K562 (cell line): ENCODE results near the gene KCNJ8. TPM values are rescaled to one million over a fixed set of nuclear protein-coding genes. Genes with fewer than 3 reads are reported as not detected.

Experiments
- ATAC-seq: fragments of 200-7000 bp; cut with Tn5 transposase; 3 replicates; pipeline ENCODE4 v1.9.1; 2020; ENCODE audit warnings: moderate library complexity
- BruUV-seq: library from RNA; stranded (reverse); fragments of 400-500 nt; replicated peaks from 2 replicates; lab custom pipeline; 2021; lab: Mats Ljungman, UMichigan
- CTCF ChIA-PET: fragments of 300-600 bp; formaldehyde crosslinking; extraction: SDS; loops from one replicate; lab custom pipeline; 2021; ENCODE audit warnings: low intra/inter-chr PET ratio; lab: Yijun Ruan, JAX
- POLR2A ChIA-PET: fragments of 300-600, 350-650 bp; sonication (Branson Sonifier 250); formaldehyde crosslinking; extraction: SDS; loops from one replicate; lab custom pipeline; 2021; ENCODE audit warnings: antibody characterized with exemption, inconsistent platforms; lab: Yijun Ruan, JAX
- DNase-seq, 4 experiments: peaks; one replicate each; pipeline versions ENCODE4 v3.0.0 to v3.0.0-alpha.2; 2011 to 2018; ENCODE audit warnings: low spot score in 3 of 4, mixed read lengths in 3 of 4; ENCODE audit errors: extremely low read depth in 1 of 4
- FAIRE-seq: peaks from 2 replicates; lab custom pipeline; 2011; peaks lifted over from hg19 to GRCh38; lab: Jason Lieb, UNC
- H2AFZ ChIP-seq: 2 replicates; pipeline ENCODE4 v1.6.0; 2011; ENCODE audit warnings: low read depth, low read length, control low read depth, inconsistent platforms
- H3K27ac ChIP-seq: fragments of 200-600 bp; 3 replicates; pipeline ENCODE4 v1.8.0; 2011; ENCODE audit warnings: low read depth, mild to moderate bottlenecking, control low read depth, inconsistent platforms, low read length, moderate library complexity, mixed read lengths; ENCODE audit errors: extremely low read depth
- H3K27me3 ChIP-seq, 2 experiments: fragments of 300-600 bp in 1 of 2; 2 replicates in 1 of 2; 3 replicates in 1 of 2; pipeline versions ENCODE4 v1.6.0 to v1.8.0; 2011; ENCODE audit warnings: inconsistent platforms in 2 of 2, low read length in 2 of 2, mild to moderate bottlenecking in 1 of 2, mixed read lengths in 1 of 2, moderate library complexity in 1 of 2; ENCODE audit not compliant: control insufficient read depth in 2 of 2, insufficient read depth in 2 of 2
- H3K36me3 ChIP-seq: fragments of 300-600 bp; 3 replicates; pipeline ENCODE4 v1.8.0; 2011; ENCODE audit warnings: mild to moderate bottlenecking, low read length, inconsistent platforms; ENCODE audit not compliant: control insufficient read depth, insufficient read depth
- H3K4me1 ChIP-seq, 2 experiments: fragments of 200-600 bp in 1 of 2; replicated peaks in 1 of 2; 2 replicates in 1 of 2; 3 replicates in 1 of 2; pipeline versions ENCODE4 v1.5.1 to v1.8.0; 2011; ENCODE audit warnings: inconsistent platforms in 2 of 2, low read length in 2 of 2, mild to moderate bottlenecking in 1 of 2, mixed read lengths in 1 of 2, moderate library complexity in 1 of 2; ENCODE audit not compliant: control insufficient read depth in 2 of 2, insufficient read depth in 2 of 2
- H3K4me2 ChIP-seq: 2 replicates; pipeline ENCODE4 v1.6.1; 2011; ENCODE audit warnings: low read length, control low read depth, inconsistent platforms, mixed read lengths; ENCODE audit not compliant: insufficient read depth
- H3K4me3 ChIP-seq: fragments of 200-600 bp; sonication (generic), shearing (Covaris generic); 2 replicates; pipeline ENCODE4 v1.5.1; 2016; ENCODE audit warnings: control low read depth, inconsistent platforms
- H3K79me2 ChIP-seq: fragments of 200-600 bp; 3 replicates; pipeline ENCODE4 v1.8.0; 2011; ENCODE audit warnings: low read length, inconsistent platforms; ENCODE audit not compliant: control insufficient read depth, insufficient read depth
- H3K9ac ChIP-seq, 2 experiments: 2 replicates each; pipeline versions ENCODE4 v1.6.0 to v1.6.1; 2011; ENCODE audit warnings: low read depth in 2 of 2, low read length in 2 of 2, control low read depth in 1 of 2, inconsistent platforms in 1 of 2, mild to moderate bottlenecking in 1 of 2, mixed read lengths in 1 of 2; ENCODE audit not compliant: insufficient read depth in 1 of 2
- H3K9me1 ChIP-seq: one replicate; pipeline ENCODE4 v1.6.0; 2011; ENCODE audit warnings: inconsistent platforms, mild to moderate bottlenecking, low read length, moderate library complexity; ENCODE audit not compliant: control insufficient read depth, insufficient read depth
- H3K9me3 ChIP-seq: replicated peaks from 2 replicates; pipeline ENCODE4 v1.5.1; 2011; ENCODE audit warnings: low read depth, low read length, inconsistent platforms; ENCODE audit not compliant: control insufficient read depth, insufficient read depth
- H4K20me1 ChIP-seq: replicated peaks from 2 replicates; pipeline ENCODE4 v1.6.1; 2011; ENCODE audit warnings: low read length, inconsistent platforms, mixed read lengths; ENCODE audit not compliant: control insufficient read depth, insufficient read depth
- C11orf30 ChIP-seq: fragments of 450-650 bp; IDR thresholded peaks from 2 replicates; pipeline ENCODE4 v1.6.1; 2016; ENCODE audit warnings: low read depth, mild to moderate bottlenecking
- FOXM1 ChIP-seq, 2 experiments: fragments of 450-650 bp in 1 of 2; sonication (generic) in 1 of 2; formaldehyde crosslinking in 1 of 2; IDR thresholded peaks; 2 replicates each; pipeline versions ENCODE4 v1.6.1 to v1.9.0; 2017 to 2022; ENCODE audit warnings: low read depth in 2 of 2, mild to moderate bottlenecking in 2 of 2, missing genetic modification reagents in 1 of 2, moderate library complexity in 1 of 2
- KDM4B ChIP-seq, 2 experiments: fragments of 450-650 bp in 1 of 2; sonication (generic) in 1 of 2; IDR thresholded peaks; 2 replicates each; pipeline ENCODE4 v1.6.1; 2016 to 2017; ENCODE audit warnings: borderline replicate concordance in 2 of 2, antibody characterized with exemption in 1 of 2, low read depth in 1 of 2, mild to moderate bottlenecking in 1 of 2
- MEF2D ChIP-seq: conservative IDR thresholded peaks from 2 replicates; pipeline ENCODE4 v1.6.1; 2016; ENCODE audit warnings: low read depth, missing genetic modification characterization, missing compliant biosample characterization
- SMARCB1 ChIP-seq: IDR thresholded peaks from 2 replicates; pipeline ENCODE4 v1.6.1; 2011; ENCODE audit warnings: improper control_type of control experiment, low read depth; ENCODE audit not compliant: insufficient read length
- TCF3 ChIP-seq: sonication (generic); formaldehyde crosslinking; IDR thresholded peaks from 2 replicates; pipeline ENCODE4 v1.4.0; 2020; ENCODE audit warnings: mild to moderate bottlenecking, missing genetic modification reagents
- TSC22D4 ChIP-seq: fragments of 450-650 bp; IDR thresholded peaks from 2 replicates; pipeline ENCODE4 v1.6.1; 2016; ENCODE audit warnings: missing genetic modification characterization, missing biosample characterization, control low read depth
- U2AF2 ChIP-seq: fragments of 200-400 bp; formaldehyde crosslinking; optimal IDR thresholded peaks from 2 replicates; pipeline ENCODE3; 2017; ENCODE audit warnings: low read depth, mild to moderate bottlenecking, low read length
- ZBTB17 ChIP-seq: fragments of 450-650 bp; formaldehyde crosslinking; IDR thresholded peaks from 2 replicates; pipeline ENCODE4 v1.4.0; 2020; ENCODE audit warnings: mild to moderate bottlenecking
- ZFP30 ChIP-seq: fragments of 250-450 bp; sonication (Bioruptor Pico); IDR thresholded peaks from 2 replicates; pipeline ENCODE4 v1.8.0; 2022; ENCODE audit warnings: moderate library complexity, mild to moderate bottlenecking, inconsistent platforms, borderline replicate concordance
- ZNF316 ChIP-seq: fragments of 450-650 bp; IDR thresholded peaks from 2 replicates; pipeline ENCODE4 v1.6.1; 2016
- ZNF586 ChIP-seq: fragments of 450-650 bp; formaldehyde crosslinking; conservative IDR thresholded peaks from 2 replicates; pipeline ENCODE4 v1.4.0; 2020; ENCODE audit warnings: mild to moderate bottlenecking, moderate library complexity
- ZNF707 ChIP-seq: fragments of 250-450 bp; sonication (Bioruptor Pico); conservative IDR thresholded peaks from 2 replicates; pipeline ENCODE4 v1.8.0; 2022; ENCODE audit warnings: inconsistent platforms, mild to moderate bottlenecking, moderate library complexity
- WGBS: fragments of 100-300 bp; shearing (Covaris generic); methylation state at CpG from one replicate; pipeline ENCODE4 v1.1.6; 2016; ENCODE audit warnings: low coverage, mixed read lengths; ENCODE audit not compliant: insufficient coverage; ENCODE audit errors: missing lambda C conversion rate; 5-methylcytosine and 5-hydroxymethylcytosine counted together
- in situ Hi-C: fragments of 300-500 bp; cut with MboI; formaldehyde crosslinking; loops from 4 replicates; pipeline ENCODE4 v1.15.0; 2018; ENCODE audit warnings: inconsistent platforms, mixed read lengths
- intact Hi-C: fragments of 100-400 bp; cut with micrococcal nuclease; formaldehyde crosslinking; loops from 2 replicates; pipeline ENCODE4 v1.14.2; 2022
- polyA plus RNA-seq, 8 experiments: library from polyadenylated mRNA; depleted of rRNA in 4 of 8; stranded (reverse) in 5 of 8; unstranded in 3 of 8; fragments of >200 nt; fragmentation: Nextera tagmentation in 2 of 8; fragmentation: Illumina TruSeq in 1 of 8; extraction: Ambion mirVana in 2 of 8; extraction: Trizol in 1 of 8; gene quantifications; 2 replicates each; pipeline versions ENCODE4 v1.2.1 to v1.2.3, GENCODE V29; 2011 to 2014; ENCODE audit warnings: inconsistent platforms in 1 of 8, missing spikeins in 1 of 8
- total RNA-seq, 7 experiments: library from RNA; depleted of rRNA in 6 of 7; stranded (reverse); fragments of >200 nt in 6 of 7; fragmentation: Illumina TruSeq in 2 of 7; extraction: Trizol in 2 of 7; gene quantifications; 2 replicates each; pipeline versions ENCODE4 v1.2.1 to v1.2.3, GENCODE V29; 2011 to 2021; ENCODE audit warnings: low replicate concordance in 1 of 7
- TF ChIP-seq, protein P1 (sequence below), 2 experiments: fragments of 450-650 bp in 1 of 2; sonication (generic) in 1 of 2; formaldehyde crosslinking in 1 of 2; IDR thresholded peaks in 1 of 2; conservative IDR thresholded peaks in 1 of 2; 2 replicates each; pipeline versions ENCODE4 v1.6.1 to v1.8.1; 2016 to 2023; ENCODE audit warnings: mild to moderate bottlenecking in 2 of 2, moderate library complexity in 2 of 2, inconsistent platforms in 1 of 2, missing genetic modification reagents in 1 of 2
- TF ChIP-seq, protein P2 (sequence below): sonication (generic); formaldehyde crosslinking; IDR thresholded peaks from 2 replicates; pipeline ENCODE4 v1.8.1; 2023; ENCODE audit warnings: mild to moderate bottlenecking, missing genetic modification reagents
- TF ChIP-seq, protein P3 (sequence below): sonication (generic); formaldehyde crosslinking; IDR thresholded peaks from 2 replicates; pipeline ENCODE4 v1.8.0; 2023; ENCODE audit warnings: mild to moderate bottlenecking, missing genetic modification reagents
- TF ChIP-seq, protein P4 (sequence below), 2 experiments: fragments of 450-650 bp in 1 of 2; sonication (generic) in 1 of 2; formaldehyde crosslinking; conservative IDR thresholded peaks; 2 replicates each; pipeline versions ENCODE4 v1.4.0 to v1.8.1; 2020 to 2022; ENCODE audit warnings: mild to moderate bottlenecking in 1 of 2, missing genetic modification reagents in 1 of 2

KCNJ8 gene
- total and polyA plus RNA-seq, 9 of the 15 experiments (the other 6 are each of a cell fraction or from before 2014, with no cell fraction given): 0.28 to 3.6 (median 1.1) TPM

DNA sequence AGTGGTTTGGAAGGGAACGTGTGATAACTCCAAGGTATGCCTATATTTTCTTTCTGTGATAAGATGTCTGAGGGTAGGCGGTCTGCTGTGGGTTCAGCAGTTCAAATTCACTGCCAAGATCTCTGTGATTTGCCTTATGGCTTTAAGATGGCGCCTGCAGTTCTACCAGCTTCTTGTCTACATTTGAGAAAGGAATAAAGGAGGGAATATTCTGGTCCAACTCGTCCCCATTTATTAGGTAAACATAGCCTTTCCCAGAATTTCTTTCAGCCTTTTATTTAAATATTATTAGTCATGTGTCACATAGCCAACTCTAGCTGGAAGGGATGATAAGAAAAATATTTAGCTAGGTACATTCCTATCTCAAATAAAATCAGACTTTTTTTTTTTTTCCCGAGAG is 48.8 kb downstream of the KCNJ8 start (continued):
- TF ChIP-seq, protein P1, sequence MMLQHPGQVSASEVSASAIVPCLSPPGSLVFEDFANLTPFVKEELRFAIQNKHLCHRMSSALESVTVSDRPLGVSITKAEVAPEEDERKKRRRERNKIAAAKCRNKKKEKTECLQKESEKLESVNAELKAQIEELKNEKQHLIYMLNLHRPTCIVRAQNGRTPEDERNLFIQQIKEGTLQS (IDR thresholded peaks at IDR 0.05): no peak
- TF ChIP-seq, protein P1 (CRISPR knock-in tag; conservative IDR thresholded peaks at IDR 0.05): no peak
- no peak for TF ChIP-seq U2AF2
- TF ChIP-seq TCF3: no peak
- TF ChIP-seq ZNF316: no peak
- TF ChIP-seq MEF2D: no peak
- TF ChIP-seq, protein P2, sequence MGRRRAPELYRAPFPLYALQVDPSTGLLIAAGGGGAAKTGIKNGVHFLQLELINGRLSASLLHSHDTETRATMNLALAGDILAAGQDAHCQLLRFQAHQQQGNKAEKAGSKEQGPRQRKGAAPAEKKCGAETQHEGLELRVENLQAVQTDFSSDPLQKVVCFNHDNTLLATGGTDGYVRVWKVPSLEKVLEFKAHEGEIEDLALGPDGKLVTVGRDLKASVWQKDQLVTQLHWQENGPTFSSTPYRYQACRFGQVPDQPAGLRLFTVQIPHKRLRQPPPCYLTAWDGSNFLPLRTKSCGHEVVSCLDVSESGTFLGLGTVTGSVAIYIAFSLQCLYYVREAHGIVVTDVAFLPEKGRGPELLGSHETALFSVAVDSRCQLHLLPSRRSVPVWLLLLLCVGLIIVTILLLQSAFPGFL (CRISPR knock-in tag): no peak

DNA sequence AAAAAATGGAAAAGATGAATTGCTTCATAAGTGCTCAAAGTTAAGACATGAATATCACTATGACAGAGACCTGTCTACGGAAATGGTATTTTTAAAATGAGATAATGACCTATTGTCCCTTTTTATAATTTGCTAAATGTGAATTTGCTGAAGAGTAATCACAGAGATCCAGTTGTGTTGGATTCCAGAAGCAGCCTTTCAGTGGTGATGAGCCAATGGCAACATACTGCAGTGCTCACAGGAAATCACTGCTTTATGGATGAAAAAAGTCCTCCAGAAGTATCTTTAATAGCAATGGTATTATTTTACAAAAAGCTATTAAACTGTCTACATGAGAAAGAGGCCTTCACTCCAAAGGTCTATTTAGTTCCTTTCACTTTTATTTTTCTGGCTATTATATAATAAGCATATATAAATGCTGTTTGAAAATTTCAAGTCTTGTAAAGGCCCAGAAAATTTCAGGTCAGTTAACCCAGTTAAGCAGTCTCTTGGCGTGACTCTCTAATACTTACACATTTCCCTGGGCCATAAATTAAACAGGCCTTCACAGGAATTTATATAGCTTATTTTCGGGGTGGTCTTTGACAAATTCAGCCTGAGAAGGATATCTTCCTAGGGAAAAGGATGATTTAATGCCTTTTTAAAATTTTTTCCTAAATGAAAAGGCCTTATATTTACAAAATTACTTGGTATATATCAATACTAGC is 55.4 kb downstream of the KCNJ8 start:
- Histone ChIP-seq H3K36me3 (no peaks in the 10 kb centered on the region), H3K27me3 (no peaks in the 10 kb centered on the region), H4K20me1 (no peaks in the 10 kb centered on the region), H2AFZ (no peak overlapping the region), H3K79me2 (no peaks in the 10 kb centered on the region), H3K9me1 (no peaks in the 10 kb centered on the region), H3K9ac (no peak overlapping the region), H3K4me2 (no peak overlapping the region), H3K4me3 (no peak overlapping the region), H3K4me1 (no peaks in the 10 kb centered on the region), H3K9me3 (no peaks in the 10 kb centered on the region), H3K27ac (no peak overlapping the region)
- CTCF ChIA-PET: no interaction called here
- DNase-seq (no peak), FAIRE-seq (no peak), ATAC-seq (no peak)
- BruUV-seq: no TSS peak
- POLR2A ChIA-PET: no interaction called here
- WGBS: 16% methylated on average over 3 of the region's 3 CpGs
- in situ Hi-C loops: no loop called here
- intact Hi-C loops: no loop called here
- no peak for TF ChIP-seq SMARCB1
- no peak for TF ChIP-seq ZFP30 (CRISPR knock-in tag)
- no peak for TF ChIP-seq TSC22D4
- TF ChIP-seq, protein P3, sequence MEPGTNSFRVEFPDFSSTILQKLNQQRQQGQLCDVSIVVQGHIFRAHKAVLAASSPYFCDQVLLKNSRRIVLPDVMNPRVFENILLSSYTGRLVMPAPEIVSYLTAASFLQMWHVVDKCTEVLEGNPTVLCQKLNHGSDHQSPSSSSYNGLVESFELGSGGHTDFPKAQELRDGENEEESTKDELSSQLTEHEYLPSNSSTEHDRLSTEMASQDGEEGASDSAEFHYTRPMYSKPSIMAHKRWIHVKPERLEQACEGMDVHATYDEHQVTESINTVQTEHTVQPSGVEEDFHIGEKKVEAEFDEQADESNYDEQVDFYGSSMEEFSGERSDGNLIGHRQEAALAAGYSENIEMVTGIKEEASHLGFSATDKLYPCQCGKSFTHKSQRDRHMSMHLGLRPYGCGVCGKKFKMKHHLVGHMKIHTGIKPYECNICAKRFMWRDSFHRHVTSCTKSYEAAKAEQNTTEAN (CRISPR knock-in tag): no peak
- TF ChIP-seq ZNF707: no peak
- TF ChIP-seq ZBTB17: no peak
- TF ChIP-seq, protein P4, sequence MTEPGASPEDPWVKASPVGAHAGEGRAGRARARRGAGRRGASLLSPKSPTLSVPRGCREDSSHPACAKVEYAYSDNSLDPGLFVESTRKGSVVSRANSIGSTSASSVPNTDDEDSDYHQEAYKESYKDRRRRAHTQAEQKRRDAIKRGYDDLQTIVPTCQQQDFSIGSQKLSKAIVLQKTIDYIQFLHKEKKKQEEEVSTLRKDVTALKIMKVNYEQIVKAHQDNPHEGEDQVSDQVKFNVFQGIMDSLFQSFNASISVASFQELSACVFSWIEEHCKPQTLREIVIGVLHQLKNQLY (CRISPR knock-in tag; conservative IDR thresholded peaks at IDR 0.05): no peak
- no peak for TF ChIP-seq ZNF586
- no peak for TF ChIP-seq KDM4B (IDR thresholded peaks at IDR 0.05; ENCODE audit: borderline replicate concordance in 2 of 2, low read depth in 1 of 2)
- TF ChIP-seq FOXM1 (IDR thresholded peaks at IDR 0.05; ENCODE audit: low read depth): no peak
- no peak for TF ChIP-seq FOXM1 (CRISPR knock-in tag; IDR thresholded peaks at IDR 0.05; ENCODE audit: low read depth)
- no peak for TF ChIP-seq C11orf30
